Lung (tissue), 12 donors: ENCODE measurements around the gene C1orf210. TPM values are rescaled to one million over a fixed set of nuclear protein-coding genes. Genes with fewer than 3 reads are reported as not detected.

Experiments used
- ATAC-seq: fragments of 200-7000 bp; cut with Tn5 transposase; one replicate; pipeline ENCODE4 v1.9.1; 2020; ENCODE audit warnings: moderate number of reproducible peaks; ENCODE audit not compliant: insufficient read depth, low FRiP score
- DNase-seq, 3 donors: peaks; one replicate each; pipeline ENCODE4 v3.0.0-alpha.2; 2013 to 2017
- H3K27ac ChIP-seq, 2 donors: one replicate each; pipeline ENCODE4 v1.5.1; 2013; ENCODE audit warnings: mild to moderate bottlenecking in 2 of 2, moderate library complexity in 2 of 2, control low read depth in 1 of 2, inconsistent platforms in 1 of 2, low read depth in 1 of 2, low read length in 1 of 2
- H3K27me3 ChIP-seq, 3 donors: one replicate each; pipeline ENCODE4 v1.5.1; 2013; ENCODE audit warnings: low read length in 2 of 3; ENCODE audit not compliant: control insufficient read depth in 3 of 3, insufficient read depth in 3 of 3
- H3K36me3 ChIP-seq, 4 donors: one replicate each; pipeline ENCODE4 v1.5.1; 2013; ENCODE audit warnings: low read length in 4 of 4, mild to moderate bottlenecking in 1 of 4, moderate library complexity in 1 of 4; ENCODE audit not compliant: control insufficient read depth in 4 of 4, insufficient read depth in 4 of 4
- H3K4me1 ChIP-seq, 5 donors: one replicate each; pipeline ENCODE4 v1.5.1; 2013; ENCODE audit warnings: low read length in 5 of 5, mild to moderate bottlenecking in 2 of 5, moderate library complexity in 1 of 5; ENCODE audit not compliant: control insufficient read depth in 5 of 5, insufficient read depth in 5 of 5
- H3K4me3 ChIP-seq: one replicate; pipeline ENCODE4 v1.5.1; 2013; ENCODE audit warnings: mild to moderate bottlenecking, control low read depth, moderate library complexity
- H3K9ac ChIP-seq, 2 donors: one replicate each; pipeline ENCODE4 v1.5.1; 2013; ENCODE audit warnings: low read length in 2 of 2, control low read depth in 1 of 2; ENCODE audit not compliant: insufficient read depth in 1 of 2
- H3K9me3 ChIP-seq, 4 donors: one replicate each; pipeline ENCODE4 v1.5.1; 2013; ENCODE audit warnings: low read length in 3 of 4, mild to moderate bottlenecking in 1 of 4, moderate library complexity in 1 of 4; ENCODE audit not compliant: control insufficient read depth in 4 of 4, insufficient read depth in 3 of 4
- WGBS, 2 donors: extraction: QIAGEN DNeasy Blood & Tissue Kit; methylation state at CpG; one replicate each; pipeline ENCODE4 v1.1.7; 2013; 5-methylcytosine and 5-hydroxymethylcytosine counted together
- polyA plus RNA-seq, 2 donors: library from polyadenylated mRNA; stranded (reverse); fragments of 200-250 nt; gene quantifications; one replicate each; pipeline ENCODE4 v1.2.1, GENCODE V29; 2013
- total RNA-seq, 2 donors: library from RNA; depleted of rRNA in 1 of 2; stranded (reverse); fragments of >200 nt in 1 of 2; gene quantifications; one replicate each; pipeline ENCODE4 v1.2.1, GENCODE V29; 2014 to 2021
- TF ChIP-seq, protein P1 (sequence below): IDR thresholded peaks from 2 replicates; pipeline ENCODE4 v1.5.1; 2012; ENCODE audit warnings: mild to moderate bottlenecking; ENCODE audit errors: control extremely low read depth, extremely low read depth
- donor health status: control.
- donor health status: control.
- donor health status: Bipolar disorder and iron deficiency.
- donor health status: healthy.
- donor health status: DM: yes; HTN: yes; CAD: no.

Gene C1orf210
- total and polyA plus RNA-seq, 4 donors = 10.4 to 25.9 (median 21.0) TPM

DNA sequence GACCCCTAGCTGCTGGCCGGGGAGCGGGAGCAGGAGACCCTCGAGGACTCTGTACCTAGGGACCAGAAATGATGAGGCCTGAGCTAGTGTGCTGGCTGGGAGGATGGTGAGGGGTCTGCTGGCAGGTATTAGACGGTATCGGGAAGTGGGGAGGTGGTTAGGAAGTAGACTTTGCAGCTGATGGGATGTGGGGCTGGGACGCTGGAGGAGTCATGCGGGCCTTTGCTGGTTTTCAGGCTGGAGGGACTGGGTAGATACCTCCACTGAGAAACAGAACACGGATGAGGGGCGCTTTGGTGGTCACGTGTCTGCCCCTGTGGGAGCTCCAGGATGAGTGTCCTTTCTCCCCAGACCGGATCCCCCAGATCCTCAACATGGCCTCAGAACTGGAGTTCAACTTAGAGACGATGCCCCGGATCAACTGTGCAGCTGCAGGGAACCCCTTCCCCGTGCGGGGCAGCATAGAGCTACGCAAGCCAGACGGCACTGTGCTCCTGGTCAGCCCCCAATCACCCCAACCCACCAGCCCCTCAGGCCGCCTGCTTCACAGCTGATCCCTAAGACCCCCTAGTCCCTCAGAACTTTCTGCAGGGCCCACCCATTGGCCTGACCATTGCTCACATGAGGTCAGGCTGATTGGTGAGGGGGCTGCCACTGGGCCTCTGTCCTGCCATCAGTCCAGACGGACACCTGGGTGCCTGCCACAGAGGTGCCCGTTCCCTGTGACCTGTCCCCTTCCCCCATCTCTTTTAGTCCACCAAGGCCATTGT, 23.4 kb upstream of the C1orf210 start:
- no peak for ATAC-seq
- DNase-seq = no peak
- Histone ChIP-seq H3K4me1 (peaks cover 0 to 26% (median 10%) of the 10 kb centered on the region in 5 donors), H3K9me3 (no peaks in the 10 kb centered on the region), H3K36me3 (peaks cover 0 to 19% (median 0%) of the 10 kb centered on the region in 4 donors), H3K4me3 (no peak overlapping the region), H3K9ac (no peak overlapping the region), H3K27ac (peak overlapping the region in 1 of 2 donors; percentile 37), H3K27me3 (no peaks in the 10 kb centered on the region)
- TF ChIP-seq, protein P1, sequence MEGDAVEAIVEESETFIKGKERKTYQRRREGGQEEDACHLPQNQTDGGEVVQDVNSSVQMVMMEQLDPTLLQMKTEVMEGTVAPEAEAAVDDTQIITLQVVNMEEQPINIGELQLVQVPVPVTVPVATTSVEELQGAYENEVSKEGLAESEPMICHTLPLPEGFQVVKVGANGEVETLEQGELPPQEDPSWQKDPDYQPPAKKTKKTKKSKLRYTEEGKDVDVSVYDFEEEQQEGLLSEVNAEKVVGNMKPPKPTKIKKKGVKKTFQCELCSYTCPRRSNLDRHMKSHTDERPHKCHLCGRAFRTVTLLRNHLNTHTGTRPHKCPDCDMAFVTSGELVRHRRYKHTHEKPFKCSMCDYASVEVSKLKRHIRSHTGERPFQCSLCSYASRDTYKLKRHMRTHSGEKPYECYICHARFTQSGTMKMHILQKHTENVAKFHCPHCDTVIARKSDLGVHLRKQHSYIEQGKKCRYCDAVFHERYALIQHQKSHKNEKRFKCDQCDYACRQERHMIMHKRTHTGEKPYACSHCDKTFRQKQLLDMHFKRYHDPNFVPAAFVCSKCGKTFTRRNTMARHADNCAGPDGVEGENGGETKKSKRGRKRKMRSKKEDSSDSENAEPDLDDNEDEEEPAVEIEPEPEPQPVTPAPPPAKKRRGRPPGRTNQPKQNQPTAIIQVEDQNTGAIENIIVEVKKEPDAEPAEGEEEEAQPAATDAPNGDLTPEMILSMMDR = no peak
- 90 to 95% methylated on average over 20 of the region's 20 CpGs for WGBS, 2 donors

DNA sequence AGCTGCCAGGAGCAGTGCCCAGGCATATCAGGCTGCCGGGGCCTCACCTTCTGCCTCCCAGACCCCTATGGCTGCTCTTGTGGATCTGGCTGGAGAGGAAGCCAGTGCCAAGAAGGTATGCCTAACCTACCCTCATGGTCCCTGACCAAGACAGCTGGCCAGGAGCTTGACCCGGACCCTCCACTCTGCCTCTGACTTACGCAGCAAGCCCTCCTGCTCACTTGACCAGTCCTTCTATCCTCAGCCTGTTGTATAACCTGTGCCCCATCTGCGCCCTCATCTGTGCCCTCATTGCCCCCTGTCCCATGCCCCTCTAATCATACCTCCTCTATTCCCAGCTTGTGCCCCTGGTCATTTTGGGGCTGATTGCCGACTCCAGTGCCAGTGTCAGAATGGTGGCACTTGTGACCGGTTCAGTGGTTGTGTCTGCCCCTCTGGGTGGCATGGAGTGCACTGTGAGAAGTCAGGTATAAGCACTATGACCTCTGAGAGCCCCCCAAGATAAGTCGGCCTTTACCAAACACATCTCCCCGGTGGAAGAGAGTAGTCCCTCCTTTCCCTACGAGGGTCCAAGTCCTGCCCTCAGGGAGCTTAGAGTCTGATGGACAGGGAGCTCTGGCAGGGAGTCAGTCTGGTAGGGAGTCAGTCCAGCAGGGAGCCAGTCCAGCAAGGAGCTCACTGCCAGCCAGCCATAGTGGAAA, 22.2 kb upstream of the C1orf210 start:
- TF ChIP-seq, protein P1 = no peak
- no peaks in the 10 kb centered on the region for H3K27me3 ChIP-seq
- no peak overlapping the region for H3K4me3 ChIP-seq
- no peak for ATAC-seq
- peaks cover 0 to 15% (median 0%) of the 10 kb centered on the region in 4 donors for H3K36me3 ChIP-seq
- WGBS, 2 donors = 90 to 93% methylated on average over 9 of the region's 9 CpGs
- H3K27ac ChIP-seq = peak overlapping the region in 1 of 2 donors; percentile 1
- DNase-seq = no peak
- peaks cover 2 to 32% (median 18%) of the 10 kb centered on the region in 5 donors for H3K4me1 ChIP-seq
- no peak overlapping the region for H3K9ac ChIP-seq
- no peaks in the 10 kb centered on the region for H3K9me3 ChIP-seq

DNA sequence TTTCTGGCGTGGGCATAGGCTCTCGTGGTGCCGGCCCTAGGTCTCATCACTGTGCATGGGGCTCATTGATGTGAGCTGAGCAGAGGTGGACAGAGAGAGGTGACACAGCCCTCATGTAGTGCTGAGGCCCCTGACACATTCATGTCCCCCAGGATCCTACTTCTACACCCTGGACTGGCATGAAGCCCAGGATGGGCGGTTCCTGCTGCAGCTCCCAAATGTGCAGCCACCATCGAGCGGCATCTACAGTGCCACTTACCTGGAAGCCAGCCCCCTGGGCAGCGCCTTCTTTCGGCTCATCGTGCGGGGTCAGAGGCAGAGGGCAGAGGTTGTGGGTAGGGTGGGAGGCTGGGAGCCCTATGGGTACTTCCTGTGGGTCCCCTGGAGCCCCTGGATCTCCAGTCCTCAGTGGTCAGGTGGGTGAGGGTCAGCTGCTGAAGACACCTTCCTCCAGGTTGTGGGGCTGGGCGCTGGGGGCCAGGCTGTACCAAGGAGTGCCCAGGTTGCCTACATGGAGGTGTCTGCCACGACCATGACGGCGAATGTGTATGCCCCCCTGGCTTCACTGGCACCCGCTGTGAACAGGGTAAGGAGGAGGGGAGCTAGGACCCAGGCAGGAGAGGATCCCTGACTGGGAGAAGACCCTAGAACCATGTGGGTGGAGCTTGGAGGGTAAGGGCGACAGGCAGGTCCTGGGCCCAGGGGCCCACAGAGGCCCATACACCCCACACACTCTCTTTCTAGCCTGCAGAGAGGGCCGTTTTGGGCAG, 21.5 kb upstream of the C1orf210 start:
- TF ChIP-seq, protein P1 = no peak
- peak overlapping the region in 1 of 2 donors; percentile 4 for H3K27ac ChIP-seq
- WGBS, 2 donors = 81 to 87% methylated on average over 17 of the region's 17 CpGs
- no peak overlapping the region for H3K9ac ChIP-seq
- H3K36me3 ChIP-seq = peaks cover 0 to 14% (median 0%) of the 10 kb centered on the region in 4 donors
- ATAC-seq = no peak
- DNase-seq = no peak
- H3K4me1 ChIP-seq = peaks cover 3 to 32% (median 18%) of the 10 kb centered on the region in 5 donors
- H3K9me3 ChIP-seq = no peaks in the 10 kb centered on the region
- H3K27me3 ChIP-seq = no peaks in the 10 kb centered on the region
- H3K4me3 ChIP-seq = no peak overlapping the region
